Breast epithelium (tissue), 3 donors: Measurements from ENCODE around the gene CSNK1E.

ENCODE experiments used
- CTCF ChIP-seq, 3 donors: fragments of 450-650 bp; IDR thresholded peaks; one replicate each; pipeline ENCODE4 v1.5.1; 2016 to 2017; ENCODE audit warnings: antibody characterized with exemption in 3 of 3, mild to moderate bottlenecking in 3 of 3, moderate library complexity in 3 of 3
- POLR2AphosphoS5 ChIP-seq, 3 donors: sonication (generic); formaldehyde crosslinking; IDR thresholded peaks; one replicate each; pipeline ENCODE4 v1.6.1; 2017; ENCODE audit warnings: antibody characterized with exemption in 3 of 3

GRCh38 chr22:38258895-38259294 lies 58.3 kb downstream of the CSNK1E start:
- no peak for TF ChIP-seq POLR2AphosphoS5 (IDR thresholded peaks at IDR 0.05)
- TF ChIP-seq CTCF (IDR thresholded peaks at IDR 0.05), result no peak
